SK-N-MC (cell line): ENCODE data around the gene LUC7L3.

Source experiments
- EZH2 ChIP-seq: fragments of 200-600 bp; sonication (generic); IDR thresholded peaks from one replicate; pipeline ENCODE4 v1.6.1; 2017; ENCODE audit warnings: antibody characterized with exemption
- POLR2AphosphoS5 ChIP-seq: IDR thresholded peaks from 2 replicates; pipeline ENCODE4 v1.6.1; 2012; ENCODE audit warnings: mild to moderate bottlenecking, low read depth, low read length, borderline replicate concordance

GRCh38 chr17:50728112-50728429, 8.7 kb downstream of the LUC7L3 start:
- TF ChIP-seq POLR2AphosphoS5 (no peak), EZH2 (no peak)
